HepG2 (cell line): Measurements from ENCODE around the gene MEGF11. TPM values are rescaled to one million over a fixed set of nuclear protein-coding genes. Genes with fewer than 3 reads are reported as not detected.

Experiments
- HNRNPUL1 ChIP-seq: fragments of 200-400 bp; formaldehyde crosslinking; IDR thresholded peaks from 2 replicates; pipeline ENCODE4 v1.6.1; 2017; ENCODE audit warnings: low read depth, mild to moderate bottlenecking, low read length, moderate library complexity
- KDM6A ChIP-seq: IDR thresholded peaks from 2 replicates; pipeline ENCODE4 v1.6.1; 2016; ENCODE audit warnings: low read depth
- KLF12 ChIP-seq: sonication (generic); formaldehyde crosslinking; IDR thresholded peaks from 2 replicates; pipeline ENCODE4 v1.4.0; 2020; ENCODE audit warnings: missing genetic modification reagents, borderline replicate concordance
- PRMT3 ChIP-seq: sonication (generic); formaldehyde crosslinking; IDR thresholded peaks from 2 replicates; pipeline ENCODE4 v1.8.1; 2022; ENCODE audit warnings: low read depth, mild to moderate bottlenecking, moderate library complexity, missing genetic modification reagents, borderline replicate concordance
- PTBP1 ChIP-seq: fragments of 200-400 bp; formaldehyde crosslinking; IDR thresholded peaks from 2 replicates; pipeline ENCODE4 v1.6.1; 2018; ENCODE audit warnings: low read length, low read depth; ENCODE audit not compliant: poor library complexity, severe bottlenecking
- RAD21 ChIP-seq: fragments of 450-650 bp; formaldehyde crosslinking; IDR thresholded peaks from 2 replicates; pipeline ENCODE4 v1.5.0; 2020; ENCODE audit warnings: mild to moderate bottlenecking
- WIZ ChIP-seq: sonication (generic); formaldehyde crosslinking; IDR thresholded peaks from 2 replicates; pipeline ENCODE4 v1.5.1; 2020; ENCODE audit warnings: mild to moderate bottlenecking, missing genetic modification reagents
- ZBTB8A ChIP-seq: sonication (generic); formaldehyde crosslinking; IDR thresholded peaks from 2 replicates; pipeline ENCODE4 v1.4.0; 2020; ENCODE audit warnings: mild to moderate bottlenecking, low read depth, missing genetic modification reagents, borderline replicate concordance
- ZNF138 ChIP-seq: sonication (generic); formaldehyde crosslinking; IDR thresholded peaks from 2 replicates; pipeline ENCODE4 v1.5.0; 2020; ENCODE audit warnings: mild to moderate bottlenecking, low read depth, missing genetic modification reagents
- ZNF205 ChIP-seq: IDR thresholded peaks from 2 replicates; pipeline ENCODE4 v1.6.1; 2018; ENCODE audit warnings: missing biosample characterization, missing genetic modification reagents
- ZNF451 ChIP-seq: sonication (generic); formaldehyde crosslinking; IDR thresholded peaks from 2 replicates; pipeline ENCODE4 v1.5.0; 2020; ENCODE audit warnings: mild to moderate bottlenecking, missing genetic modification reagents
- ZNF879 ChIP-seq: sonication (generic); formaldehyde crosslinking; IDR thresholded peaks from 2 replicates; pipeline ENCODE4 v1.8.1; 2023; ENCODE audit warnings: missing genetic modification reagents
- polyA plus RNA-seq, 8 experiments: library from polyadenylated mRNA; depleted of rRNA in 3 of 8; stranded (reverse) in 7 of 8; unstranded in 1 of 8; fragments of >200 nt; fragmentation: Illumina TruSeq in 4 of 8; extraction: Trizol in 4 of 8; gene quantifications; 2 replicates each; pipeline versions ENCODE4 v1.2.1 to v1.2.3, GENCODE V29; 2011 to 2016; ENCODE audit warnings: low read depth in 4 of 8, missing spikeins in 1 of 8, mixed read lengths in 1 of 8; ENCODE audit not compliant: insufficient read depth in 1 of 8
- total RNA-seq, 5 experiments: library from RNA; depleted of rRNA; stranded (reverse); fragments of >200 nt; fragmentation: Illumina TruSeq; extraction: Trizol; gene quantifications; 2 replicates each; pipeline ENCODE4 v1.2.3, GENCODE V29; 2016; ENCODE audit warnings: low read depth in 1 of 5
- TF ChIP-seq, protein P1 (sequence below): sonication (generic); formaldehyde crosslinking; IDR thresholded peaks from 2 replicates; pipeline ENCODE4 v1.8.1; 2022; ENCODE audit warnings: low read depth, mild to moderate bottlenecking, missing genetic modification reagents
- TF ChIP-seq, protein P2 (sequence below): IDR thresholded peaks from 2 replicates; pipeline ENCODE4 v1.6.1; 2016; ENCODE audit warnings: mild to moderate bottlenecking, missing biosample characterization, missing genetic modification reagents
- TF ChIP-seq, protein P3 (sequence below): sonication (generic); formaldehyde crosslinking; IDR thresholded peaks from 2 replicates; pipeline ENCODE4 v1.4.0; 2020; ENCODE audit warnings: mild to moderate bottlenecking, low read depth, missing genetic modification reagents
- TF ChIP-seq, protein P4 (sequence below): sonication (generic); formaldehyde crosslinking; IDR thresholded peaks from 2 replicates; pipeline ENCODE4 v1.8.1; 2022; ENCODE audit warnings: mild to moderate bottlenecking, missing genetic modification reagents
- TF ChIP-seq, protein P5 (sequence below): sonication (generic); formaldehyde crosslinking; IDR thresholded peaks from 2 replicates; pipeline ENCODE4 v1.4.0; 2020; ENCODE audit warnings: missing genetic modification reagents, mild to moderate bottlenecking, borderline replicate concordance
- TF ChIP-seq, protein P6 (sequence below): sonication (generic); formaldehyde crosslinking; IDR thresholded peaks from 2 replicates; pipeline ENCODE4 v1.4.0; 2020; ENCODE audit warnings: missing genetic modification reagents

MEGF11 gene
- total and polyA plus RNA-seq, 2 of the 13 experiments (the other 11 are each of a cell fraction or from before 2014, with no cell fraction given), result not detected

DNA sequence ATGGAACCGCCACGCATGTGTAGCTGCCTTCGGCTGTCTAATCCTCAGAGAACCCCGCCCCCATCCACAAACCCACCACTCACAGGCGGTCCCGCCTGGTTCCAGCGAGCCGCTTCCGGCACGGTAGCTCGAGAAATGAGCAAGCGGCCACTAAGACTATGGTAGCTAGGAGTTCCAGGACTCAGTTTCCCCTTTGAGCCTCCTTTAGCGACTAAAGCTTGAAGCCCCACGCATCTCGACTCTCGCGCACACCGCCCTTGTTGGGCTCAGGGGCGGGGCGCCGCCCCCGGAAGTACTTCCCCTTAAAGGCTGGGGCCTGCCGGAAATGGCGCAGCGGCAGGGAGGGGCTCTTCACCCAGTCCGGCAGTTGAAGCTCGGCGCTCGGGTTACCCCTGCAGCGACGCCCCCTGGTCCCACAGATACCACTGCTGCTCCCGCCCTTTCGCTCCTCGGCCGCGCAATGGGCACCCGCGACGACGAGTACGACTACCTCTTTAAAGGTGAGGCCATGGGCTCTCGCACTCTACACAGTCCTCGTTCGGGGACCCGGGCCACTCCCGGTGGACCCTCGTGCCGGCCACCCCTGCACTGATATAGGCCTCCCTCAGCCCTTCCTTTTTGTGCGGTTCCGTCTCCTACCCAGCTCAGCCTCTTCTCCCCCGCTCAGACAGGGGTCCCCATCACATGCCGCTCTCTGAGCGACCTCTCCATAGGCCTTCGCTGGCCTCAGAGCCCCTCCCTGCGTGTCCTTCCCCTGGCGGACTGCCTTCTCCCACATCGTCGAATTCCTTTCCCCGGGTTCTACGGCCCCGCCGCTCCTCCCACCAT lies 384.2 kb downstream of the MEGF11 start, which contains the start of gene RAB11A (continued):
- TF ChIP-seq RAD21 (CRISPR knock-in tag) (peak; percentile 29; the same call in 1 of the 2 replicates), ZBTB8A (CRISPR knock-in tag) (no peak), HNRNPUL1 (no peak), ZNF451 (no peak; the same call in 1 of the 2 replicates), PRMT3 (CRISPR knock-in tag) (no peak), WIZ (CRISPR knock-in tag) (0 out of 2 replicates have a peak, but pooled peaks have one; percentile 80), ZNF879 (no peak), PTBP1 (no peak), KDM6A (no peak), ZNF138 (peak; percentile 32; the same call in 1 of the 2 replicates), KLF12 (CRISPR knock-in tag) (peak; percentile 99), ZNF205 (peak; percentile 51; the same call in 1 of the 2 replicates)
- TF ChIP-seq, protein P1, sequence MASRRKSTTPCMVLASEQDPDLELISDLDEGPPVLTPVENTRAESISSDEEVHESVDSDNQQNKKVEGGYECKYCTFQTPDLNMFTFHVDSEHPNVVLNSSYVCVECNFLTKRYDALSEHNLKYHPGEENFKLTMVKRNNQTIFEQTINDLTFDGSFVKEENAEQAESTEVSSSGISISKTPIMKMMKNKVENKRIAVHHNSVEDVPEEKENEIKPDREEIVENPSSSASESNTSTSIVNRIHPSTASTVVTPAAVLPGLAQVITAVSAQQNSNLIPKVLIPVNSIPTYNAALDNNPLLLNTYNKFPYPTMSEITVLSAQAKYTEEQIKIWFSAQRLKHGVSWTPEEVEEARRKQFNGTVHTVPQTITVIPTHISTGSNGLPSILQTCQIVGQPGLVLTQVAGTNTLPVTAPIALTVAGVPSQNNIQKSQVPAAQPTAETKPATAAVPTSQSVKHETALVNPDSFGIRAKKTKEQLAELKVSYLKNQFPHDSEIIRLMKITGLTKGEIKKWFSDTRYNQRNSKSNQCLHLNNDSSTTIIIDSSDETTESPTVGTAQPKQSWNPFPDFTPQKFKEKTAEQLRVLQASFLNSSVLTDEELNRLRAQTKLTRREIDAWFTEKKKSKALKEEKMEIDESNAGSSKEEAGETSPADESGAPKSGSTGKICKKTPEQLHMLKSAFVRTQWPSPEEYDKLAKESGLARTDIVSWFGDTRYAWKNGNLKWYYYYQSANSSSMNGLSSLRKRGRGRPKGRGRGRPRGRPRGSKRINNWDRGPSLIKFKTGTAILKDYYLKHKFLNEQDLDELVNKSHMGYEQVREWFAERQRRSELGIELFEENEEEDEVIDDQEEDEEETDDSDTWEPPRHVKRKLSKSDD (CRISPR knock-in tag), result no peak
- TF ChIP-seq, protein P2, sequence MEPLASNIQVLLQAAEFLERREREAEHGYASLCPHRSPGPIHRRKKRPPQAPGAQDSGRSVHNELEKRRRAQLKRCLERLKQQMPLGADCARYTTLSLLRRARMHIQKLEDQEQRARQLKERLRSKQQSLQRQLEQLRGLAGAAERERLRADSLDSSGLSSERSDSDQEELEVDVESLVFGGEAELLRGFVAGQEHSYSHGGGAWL, result peak; percentile 89
- TF ChIP-seq, protein P3, sequence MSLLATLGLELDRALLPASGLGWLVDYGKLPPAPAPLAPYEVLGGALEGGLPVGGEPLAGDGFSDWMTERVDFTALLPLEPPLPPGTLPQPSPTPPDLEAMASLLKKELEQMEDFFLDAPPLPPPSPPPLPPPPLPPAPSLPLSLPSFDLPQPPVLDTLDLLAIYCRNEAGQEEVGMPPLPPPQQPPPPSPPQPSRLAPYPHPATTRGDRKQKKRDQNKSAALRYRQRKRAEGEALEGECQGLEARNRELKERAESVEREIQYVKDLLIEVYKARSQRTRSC (CRISPR knock-in tag), result no peak
- TF ChIP-seq, protein P4, sequence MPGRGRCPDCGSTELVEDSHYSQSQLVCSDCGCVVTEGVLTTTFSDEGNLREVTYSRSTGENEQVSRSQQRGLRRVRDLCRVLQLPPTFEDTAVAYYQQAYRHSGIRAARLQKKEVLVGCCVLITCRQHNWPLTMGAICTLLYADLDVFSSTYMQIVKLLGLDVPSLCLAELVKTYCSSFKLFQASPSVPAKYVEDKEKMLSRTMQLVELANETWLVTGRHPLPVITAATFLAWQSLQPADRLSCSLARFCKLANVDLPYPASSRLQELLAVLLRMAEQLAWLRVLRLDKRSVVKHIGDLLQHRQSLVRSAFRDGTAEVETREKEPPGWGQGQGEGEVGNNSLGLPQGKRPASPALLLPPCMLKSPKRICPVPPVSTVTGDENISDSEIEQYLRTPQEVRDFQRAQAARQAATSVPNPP (CRISPR knock-in tag), result no peak; the same call in 1 of the 2 replicates
- TF ChIP-seq, protein P5, sequence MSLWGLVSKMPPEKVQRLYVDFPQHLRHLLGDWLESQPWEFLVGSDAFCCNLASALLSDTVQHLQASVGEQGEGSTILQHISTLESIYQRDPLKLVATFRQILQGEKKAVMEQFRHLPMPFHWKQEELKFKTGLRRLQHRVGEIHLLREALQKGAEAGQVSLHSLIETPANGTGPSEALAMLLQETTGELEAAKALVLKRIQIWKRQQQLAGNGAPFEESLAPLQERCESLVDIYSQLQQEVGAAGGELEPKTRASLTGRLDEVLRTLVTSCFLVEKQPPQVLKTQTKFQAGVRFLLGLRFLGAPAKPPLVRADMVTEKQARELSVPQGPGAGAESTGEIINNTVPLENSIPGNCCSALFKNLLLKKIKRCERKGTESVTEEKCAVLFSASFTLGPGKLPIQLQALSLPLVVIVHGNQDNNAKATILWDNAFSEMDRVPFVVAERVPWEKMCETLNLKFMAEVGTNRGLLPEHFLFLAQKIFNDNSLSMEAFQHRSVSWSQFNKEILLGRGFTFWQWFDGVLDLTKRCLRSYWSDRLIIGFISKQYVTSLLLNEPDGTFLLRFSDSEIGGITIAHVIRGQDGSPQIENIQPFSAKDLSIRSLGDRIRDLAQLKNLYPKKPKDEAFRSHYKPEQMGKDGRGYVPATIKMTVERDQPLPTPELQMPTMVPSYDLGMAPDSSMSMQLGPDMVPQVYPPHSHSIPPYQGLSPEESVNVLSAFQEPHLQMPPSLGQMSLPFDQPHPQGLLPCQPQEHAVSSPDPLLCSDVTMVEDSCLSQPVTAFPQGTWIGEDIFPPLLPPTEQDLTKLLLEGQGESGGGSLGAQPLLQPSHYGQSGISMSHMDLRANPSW (CRISPR knock-in tag), result no peak; the same call in 1 of the 2 replicates
- TF ChIP-seq, protein P6, sequence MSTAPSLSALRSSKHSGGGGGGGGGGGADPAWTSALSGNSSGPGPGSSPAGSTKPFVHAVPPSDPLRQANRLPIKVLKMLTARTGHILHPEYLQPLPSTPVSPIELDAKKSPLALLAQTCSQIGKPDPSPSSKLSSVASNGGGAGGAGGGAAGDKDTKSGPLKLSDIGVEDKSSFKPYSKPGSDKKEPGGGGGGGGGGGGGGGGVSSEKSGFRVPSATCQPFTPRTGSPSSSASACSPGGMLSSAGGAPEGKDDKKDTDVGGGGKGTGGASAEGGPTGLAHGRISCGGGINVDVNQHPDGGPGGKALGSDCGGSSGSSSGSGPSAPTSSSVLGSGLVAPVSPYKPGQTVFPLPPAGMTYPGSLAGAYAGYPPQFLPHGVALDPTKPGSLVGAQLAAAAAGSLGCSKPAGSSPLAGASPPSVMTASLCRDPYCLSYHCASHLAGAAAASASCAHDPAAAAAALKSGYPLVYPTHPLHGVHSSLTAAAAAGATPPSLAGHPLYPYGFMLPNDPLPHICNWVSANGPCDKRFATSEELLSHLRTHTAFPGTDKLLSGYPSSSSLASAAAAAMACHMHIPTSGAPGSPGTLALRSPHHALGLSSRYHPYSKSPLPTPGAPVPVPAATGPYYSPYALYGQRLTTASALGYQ (CRISPR knock-in tag), result peak; percentile 32; the same call in 1 of the 2 replicates
